ENCODE results near the gene MYO5B. TPM values are rescaled to one million over a fixed set of nuclear protein-coding genes. Genes with fewer than 3 reads are reported as not detected.

MYO5B gene
- total RNA-seq, 4 donors from 2014 or later = 0.29 to 14.7 (median 1.2) TPM

GRCh38 chr18:50091509-50092244, 103.3 kb downstream of the MYO5B start:
- intact Hi-C loops (cut with DNase I; ENCODE audit: low total_unique reads) = no loop called here
- Histone ChIP-seq H3K27ac (no peak overlapping the region), H3K27me3 (no peaks in the 10 kb centered on the region), H3K4me1 (no peaks in the 10 kb centered on the region), H3K9me3 (no peaks in the 10 kb centered on the region), H3K36me3 (no peaks in the 10 kb centered on the region), H3K4me3 (no peak overlapping the region)
- TF ChIP-seq CTCF (IDR thresholded peaks at IDR 0.05) (no peak), POLR2A (IDR thresholded peaks at IDR 0.05) (no peak)
- DNase-seq = no peak

GRCh38 chr18:50090370-50091312, 104.3 kb downstream of the MYO5B start:
- Histone ChIP-seq H3K9me3 (no peaks in the 10 kb centered on the region), H3K27ac (no peak overlapping the region), H3K27me3 (no peaks in the 10 kb centered on the region), H3K4me1 (no peaks in the 10 kb centered on the region), H3K4me3 (no peak overlapping the region), H3K36me3 (no peaks in the 10 kb centered on the region)
- DNase-seq = no peak
- intact Hi-C loops (cut with DNase I; ENCODE audit: low total_unique reads) = no loop called here
- no peak for TF ChIP-seq CTCF (IDR thresholded peaks at IDR 0.05)
- TF ChIP-seq POLR2A (IDR thresholded peaks at IDR 0.05) = no peak

GRCh38 chr18:50089702-50090101, 105.2 kb downstream of the MYO5B start:
- H3K4me3 ChIP-seq = no peak overlapping the region
- H3K4me1 ChIP-seq = no peaks in the 10 kb centered on the region
- H3K27ac ChIP-seq = no peak overlapping the region
- intact Hi-C loops (cut with DNase I; ENCODE audit: low total_unique reads) = no loop called here
- H3K9me3 ChIP-seq = no peaks in the 10 kb centered on the region
- no peaks in the 10 kb centered on the region for H3K36me3 ChIP-seq
- DNase-seq = no peak
- TF ChIP-seq CTCF (IDR thresholded peaks at IDR 0.05) (no peak), POLR2A (IDR thresholded peaks at IDR 0.05) (no peak)
- H3K27me3 ChIP-seq = no peaks in the 10 kb centered on the region

- TF ChIP-seq CTCF (IDR thresholded peaks at IDR 0.05) (no peak), POLR2A (IDR thresholded peaks at IDR 0.05) (no peak)
- H3K27ac ChIP-seq = no peak overlapping the region
- no peak for DNase-seq
- H3K27me3 ChIP-seq = no peaks in the 10 kb centered on the region
- H3K9me3 ChIP-seq = no peaks in the 10 kb centered on the region
- H3K36me3 ChIP-seq = no peaks in the 10 kb centered on the region
- H3K4me1 ChIP-seq = no peaks in the 10 kb centered on the region
- no peak overlapping the region for H3K4me3 ChIP-seq
- intact Hi-C loops (cut with DNase I; ENCODE audit: low total_unique reads) = no loop called here
Measured at GRCh38 chr18:50083708-50084107, 111.2 kb downstream of the MYO5B start.
